ENCODE results near the gene LYSMD1.
A peak's percentile ranks its signal among the peaks of the same experiment; 100 is the strongest.

Gene LYSMD1

GRCh38 chr1:151158326-151158725 is 7.4 kb downstream of the LYSMD1 start:
- Mint-ChIP-seq H3K27ac (peak overlapping the region; percentile 96), H3K9me3 (no peaks in the 10 kb centered on the region), H3K36me3 (ENCODE audit: low read depth) (peaks cover 58% of the 10 kb centered on the region), H3K4me3 (peak overlapping the region; percentile 94), H3K4me1 (ENCODE audit: low read depth) (peaks cover 63% of the 10 kb centered on the region), H3K27me3 (no peaks in the 10 kb centered on the region)

DNA sequence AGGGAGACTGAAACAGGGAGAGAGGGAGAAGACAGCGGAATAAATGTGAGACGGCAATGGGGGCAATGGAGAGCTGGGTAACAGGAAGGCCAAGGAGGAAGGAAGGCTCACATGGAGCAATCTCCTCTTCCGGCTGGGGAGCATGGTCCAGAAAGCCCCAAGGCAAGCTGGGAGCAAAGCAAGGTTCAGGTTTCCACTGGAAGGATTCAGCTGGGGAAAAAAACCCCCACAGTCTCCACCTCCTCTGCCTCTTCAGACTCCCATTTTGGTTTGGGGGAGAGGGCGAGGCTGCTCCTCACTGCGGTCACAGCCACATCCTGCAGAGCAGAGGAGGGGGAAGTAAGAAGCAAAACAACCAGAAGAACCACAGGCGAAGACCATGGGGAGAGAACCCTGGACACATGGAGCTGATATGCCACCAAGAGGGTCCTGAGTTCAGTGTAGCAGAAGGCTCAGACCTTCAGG is 8.6 kb downstream of the LYSMD1 start:
- peaks cover 50% of the 10 kb centered on the region for H3K36me3 Mint-ChIP-seq (ENCODE audit: low read depth)
- peak overlapping the region; percentile 96 for H3K27ac Mint-ChIP-seq
- H3K4me1 Mint-ChIP-seq (ENCODE audit: low read depth): peaks cover 54% of the 10 kb centered on the region
- H3K27me3 Mint-ChIP-seq: no peaks in the 10 kb centered on the region
- H3K9me3 Mint-ChIP-seq: no peaks in the 10 kb centered on the region
- H3K4me3 Mint-ChIP-seq: peak overlapping the region; percentile 94

GRCh38 chr1:151156515-151156819 is 9.2 kb downstream of the LYSMD1 start, which contains the start of gene TNFAIP8L2:
TSS of gene TNFAIP8L2 (plus strand) at chr1:151156649. CDS start at chr1:151158698, 2,049 bp downstream.
- Mint-ChIP-seq H3K9me3 (no peaks in the 10 kb centered on the region), H3K4me1 (ENCODE audit: low read depth) (peaks cover 48% of the 10 kb centered on the region), H3K27ac (peak within 1 kb of the TSS; percentile 96), H3K4me3 (peak within 1 kb of the TSS; percentile 94), H3K27me3 (no peaks in the 10 kb centered on the region), H3K36me3 (ENCODE audit: low read depth) (peaks cover 45% of the 10 kb centered on the region)

GRCh38 chr1:151147665-151148064 is 18.0 kb downstream of the LYSMD1 start:
- H3K27ac Mint-ChIP-seq: no peak overlapping the region
- H3K27me3 Mint-ChIP-seq: peaks cover 5% of the 10 kb centered on the region
- H3K4me1 Mint-ChIP-seq (ENCODE audit: low read depth): peaks cover 12% of the 10 kb centered on the region
- peak overlapping the region; percentile 90 for H3K4me3 Mint-ChIP-seq
- no peaks in the 10 kb centered on the region for H3K9me3 Mint-ChIP-seq
- no peaks in the 10 kb centered on the region for H3K36me3 Mint-ChIP-seq (ENCODE audit: low read depth)

- Mint-ChIP-seq H3K27me3 (peaks cover 5% of the 10 kb centered on the region), H3K36me3 (ENCODE audit: low read depth) (no peaks in the 10 kb centered on the region), H3K27ac (peak overlapping the region; percentile 85), H3K4me1 (ENCODE audit: low read depth) (peaks cover 12% of the 10 kb centered on the region), H3K4me3 (peak overlapping the region; percentile 90), H3K9me3 (no peaks in the 10 kb centered on the region)
These were observed 18.6 kb downstream of the LYSMD1 start for GRCh38 chr1:151147132-151147503.

- Mint-ChIP-seq H3K27ac (peak within 1 kb of the TSS; percentile 85), H3K4me1 (ENCODE audit: low read depth) (peaks cover 12% of the 10 kb centered on the region), H3K4me3 (peak within 1 kb of the TSS; percentile 90), H3K36me3 (ENCODE audit: low read depth) (no peaks in the 10 kb centered on the region), H3K9me3 (no peaks in the 10 kb centered on the region), H3K27me3 (peaks cover 5% of the 10 kb centered on the region)
These were observed 19.1 kb downstream of the LYSMD1 start, which contains the start of gene SEMA6C for GRCh38 chr1:151146412-151147131. TSS of gene SEMA6C (minus strand) at chr1:151146631. CDS start at chr1:151142621, 4,010 bp downstream.

GRCh38 chr1:151146072-151146411 is 19.7 kb downstream of the LYSMD1 start:
- peak overlapping the region; percentile 90 for H3K4me3 Mint-ChIP-seq
- H3K27me3 Mint-ChIP-seq: peaks cover 5% of the 10 kb centered on the region
- H3K9me3 Mint-ChIP-seq: no peaks in the 10 kb centered on the region
- H3K27ac Mint-ChIP-seq: no peak overlapping the region
- no peaks in the 10 kb centered on the region for H3K36me3 Mint-ChIP-seq (ENCODE audit: low read depth)
- H3K4me1 Mint-ChIP-seq (ENCODE audit: low read depth): peaks cover 12% of the 10 kb centered on the region

- Mint-ChIP-seq H3K36me3 (ENCODE audit: low read depth) (no peaks in the 10 kb centered on the region), H3K9me3 (no peaks in the 10 kb centered on the region), H3K27ac (no peak overlapping the region), H3K27me3 (peaks cover 5% of the 10 kb centered on the region), H3K4me1 (ENCODE audit: low read depth) (peaks cover 12% of the 10 kb centered on the region), H3K4me3 (peak overlapping the region; percentile 90)
These were observed 20.2 kb downstream of the LYSMD1 start for GRCh38 chr1:151145304-151146071.

GRCh38 chr1:151144474-151145303 is 21.0 kb downstream of the LYSMD1 start:
- Mint-ChIP-seq H3K9me3 (no peaks in the 10 kb centered on the region), H3K4me1 (ENCODE audit: low read depth) (peaks cover 12% of the 10 kb centered on the region), H3K4me3 (no peak overlapping the region), H3K27ac (no peak overlapping the region), H3K36me3 (ENCODE audit: low read depth) (no peaks in the 10 kb centered on the region), H3K27me3 (peaks cover 5% of the 10 kb centered on the region)

DNA sequence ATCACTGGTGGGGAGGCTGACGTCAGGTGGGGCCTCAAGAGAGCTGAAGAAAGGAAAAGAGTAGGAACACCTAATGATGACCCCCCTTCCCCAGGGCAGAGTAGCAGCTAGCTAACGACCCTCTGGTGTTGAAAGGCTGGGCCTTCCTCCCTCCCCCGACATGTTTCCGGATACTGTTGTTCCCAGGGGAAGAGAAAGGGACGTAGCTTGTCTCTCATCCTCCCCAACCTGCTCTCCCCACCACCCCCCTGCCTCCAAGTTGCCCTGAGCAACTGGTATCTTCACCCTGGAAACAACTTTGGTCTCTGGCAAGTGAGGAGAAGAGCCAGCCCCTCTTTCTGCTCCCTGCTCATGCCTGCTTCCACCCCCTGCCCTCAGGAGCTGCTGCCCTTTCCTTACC is 21.7 kb downstream of the LYSMD1 start:
- Mint-ChIP-seq H3K9me3 (no peaks in the 10 kb centered on the region), H3K4me3 (no peak overlapping the region), H3K4me1 (ENCODE audit: low read depth) (peaks cover 12% of the 10 kb centered on the region), H3K27ac (no peak overlapping the region), H3K36me3 (ENCODE audit: low read depth) (no peaks in the 10 kb centered on the region), H3K27me3 (peaks cover 5% of the 10 kb centered on the region)

DNA sequence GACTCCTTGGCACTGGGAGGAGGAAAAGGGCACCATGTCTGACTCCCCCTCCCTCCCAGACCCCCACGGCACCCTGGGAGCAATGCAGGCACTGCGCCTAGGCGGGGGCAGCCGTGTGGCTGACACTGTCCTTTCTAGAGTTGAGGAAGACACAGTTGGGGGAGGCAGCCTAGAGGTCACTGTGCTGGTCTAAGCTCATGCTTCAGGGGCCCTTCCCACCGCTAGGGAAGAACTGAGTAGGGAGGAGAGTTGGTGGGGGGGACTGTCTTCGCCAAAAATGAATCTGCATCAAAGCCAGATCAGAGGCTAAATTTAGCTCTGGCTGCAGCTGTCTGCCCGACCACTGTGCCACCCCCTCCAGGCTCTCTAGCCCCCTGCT is 22.7 kb downstream of the LYSMD1 start:
- Mint-ChIP-seq H3K27ac (no peak overlapping the region), H3K27me3 (peaks cover 5% of the 10 kb centered on the region), H3K9me3 (no peaks in the 10 kb centered on the region), H3K36me3 (ENCODE audit: low read depth) (no peaks in the 10 kb centered on the region), H3K4me1 (ENCODE audit: low read depth) (peaks cover 12% of the 10 kb centered on the region), H3K4me3 (no peak overlapping the region)

GRCh38 chr1:151142411-151143056 is 23.2 kb downstream of the LYSMD1 start:
- no peaks in the 10 kb centered on the region for H3K9me3 Mint-ChIP-seq
- H3K4me3 Mint-ChIP-seq: no peak overlapping the region
- H3K4me1 Mint-ChIP-seq (ENCODE audit: low read depth): peaks cover 12% of the 10 kb centered on the region
- H3K36me3 Mint-ChIP-seq (ENCODE audit: low read depth): no peaks in the 10 kb centered on the region
- peaks cover 5% of the 10 kb centered on the region for H3K27me3 Mint-ChIP-seq
- no peak overlapping the region for H3K27ac Mint-ChIP-seq

DNA sequence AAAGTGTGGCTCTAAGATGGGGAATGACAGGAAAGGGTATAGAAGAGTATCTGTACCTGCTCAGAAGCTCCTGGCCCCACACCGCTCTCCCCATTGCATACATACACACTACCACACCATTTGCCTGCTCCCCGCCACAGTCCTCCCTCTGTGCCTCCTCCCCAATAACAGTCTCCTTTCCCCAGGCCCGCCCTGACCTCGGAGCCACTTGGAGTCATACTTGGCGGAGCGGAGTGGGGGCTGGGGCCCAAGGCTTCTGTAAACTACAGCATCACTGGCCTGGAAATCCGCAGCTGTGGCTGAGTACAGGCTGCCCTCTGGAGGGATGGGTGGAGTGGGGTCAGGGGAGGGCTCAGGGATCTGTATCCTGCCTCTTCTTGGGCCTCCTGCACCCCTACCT is 27.9 kb downstream of the LYSMD1 start:
- no peaks in the 10 kb centered on the region for H3K4me1 Mint-ChIP-seq (ENCODE audit: low read depth)
- H3K27me3 Mint-ChIP-seq: no peaks in the 10 kb centered on the region
- H3K9me3 Mint-ChIP-seq: no peaks in the 10 kb centered on the region
- H3K4me3 Mint-ChIP-seq: no peak overlapping the region
- no peaks in the 10 kb centered on the region for H3K36me3 Mint-ChIP-seq (ENCODE audit: low read depth)
- no peak overlapping the region for H3K27ac Mint-ChIP-seq

All from stimulated activated naive CD8-positive, alpha-beta T cell treated with anti-CD3 and anti-CD28 coated beads, Interleukin-15, Interleukin-2, amounts not matched to agents 100 ng/mL and 50 ng/mL, for 24 hours (primary cell).